Measurements from ENCODE around the gene RC3H2. TPM values are rescaled to one million over a fixed set of nuclear protein-coding genes. Genes with fewer than 3 reads are reported as not detected.
"Not testable (repeated sequence)": the region's sequence is repeated elsewhere in the genome, so short reads cannot be mapped to it uniquely, and the experiment has no call there.

RC3H2 gene
- polyA plus RNA-seq, 4 donors, result 35.7 to 44.6 (median 43.7) TPM

DNA sequence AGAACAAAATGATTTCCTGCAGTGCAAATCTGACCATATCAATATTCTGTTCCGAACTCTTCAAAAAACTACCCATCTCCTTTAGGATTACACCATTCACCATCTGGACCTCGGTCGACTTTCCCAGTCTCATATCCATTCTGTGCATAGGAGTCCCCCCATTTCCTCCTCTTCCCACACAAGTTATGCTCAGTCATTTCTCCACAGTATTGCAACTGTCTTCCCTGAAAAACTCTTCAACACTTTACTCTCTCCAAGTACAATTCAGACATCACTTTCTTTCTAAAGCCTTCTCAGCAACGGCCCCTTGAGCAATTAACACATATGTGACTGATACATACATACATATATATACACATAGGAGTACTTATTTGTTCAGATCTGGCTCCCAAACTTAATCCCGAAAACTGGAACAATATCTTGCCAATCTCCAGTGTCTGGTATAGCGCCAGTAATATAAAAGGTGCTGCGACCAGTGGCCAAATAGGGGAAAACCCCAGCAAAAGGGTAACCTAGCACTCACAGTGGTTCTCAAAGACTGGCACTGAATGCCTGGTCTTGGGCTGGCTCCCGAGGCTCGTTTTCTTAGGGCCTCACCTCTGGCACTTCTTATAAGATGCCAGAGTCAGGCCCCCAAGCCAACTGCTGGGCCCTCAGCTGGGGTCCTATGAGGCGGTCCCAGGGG lies 25.5 kb upstream of the RC3H2 start:
- no peak for DNase-seq (ENCODE audit: low read depth in 4 of 4, low spot score in 3 of 4)

DNA sequence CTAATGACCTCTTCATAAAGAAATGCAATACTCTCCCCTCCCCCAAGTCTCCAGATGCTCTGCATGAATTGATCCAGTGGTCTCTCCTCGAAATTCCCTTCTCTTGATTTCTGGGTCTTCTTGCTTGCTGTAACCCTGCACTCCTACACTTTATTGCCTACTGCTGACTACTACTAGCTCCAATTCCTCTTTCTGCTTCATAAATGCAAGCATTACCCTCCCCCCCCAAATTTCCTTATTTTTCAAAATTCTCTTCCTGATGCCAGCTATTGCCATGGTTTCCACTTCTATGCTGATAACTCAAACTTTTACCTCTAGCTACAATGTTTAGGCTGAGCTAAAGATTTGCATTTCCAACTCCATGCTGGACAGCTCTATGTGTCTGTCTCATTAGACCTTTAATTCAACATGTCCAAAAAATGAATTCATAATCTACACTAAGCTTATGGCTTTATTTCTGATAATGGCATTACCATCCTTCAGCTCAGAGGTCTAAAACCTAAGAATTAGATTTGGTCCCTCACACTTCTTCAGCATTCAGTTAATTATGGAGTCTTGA lies 24.7 kb upstream of the RC3H2 start:
- no peak for DNase-seq (ENCODE audit: low read depth in 4 of 4, low spot score in 3 of 4)

GRCh38 chr9:122923947-122924346 lies 18.8 kb upstream of the RC3H2 start:
- no peak for DNase-seq (ENCODE audit: low read depth in 4 of 4, low spot score in 3 of 4)

- DNase-seq (ENCODE audit: low read depth in 4 of 4, low spot score in 3 of 4), result no peak
Measured at GRCh38 chr9:122922713-122923112, 17.6 kb upstream of the RC3H2 start.

DNA sequence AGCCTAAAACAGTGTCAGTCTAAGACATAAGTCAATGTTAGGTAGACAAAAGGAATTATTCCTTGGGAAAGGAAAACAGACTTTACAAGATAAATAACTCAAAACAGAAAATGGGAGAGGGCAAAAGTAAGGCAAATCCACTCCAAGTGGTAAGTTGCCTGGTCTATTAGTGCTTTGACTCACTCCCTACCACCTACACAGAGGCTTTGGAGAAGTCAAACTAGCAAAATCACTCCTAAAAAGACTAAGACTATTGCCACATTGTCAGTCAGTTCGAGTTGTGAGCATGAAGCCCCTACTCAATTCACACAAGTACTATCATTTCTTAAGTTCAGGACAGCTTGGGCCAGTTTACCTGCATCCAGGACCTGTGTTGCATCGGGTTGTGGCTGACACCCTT lies 13.2 kb upstream of the RC3H2 start:
- DNase-seq (ENCODE audit: low read depth in 4 of 4, low spot score in 3 of 4), result no peak

DNA sequence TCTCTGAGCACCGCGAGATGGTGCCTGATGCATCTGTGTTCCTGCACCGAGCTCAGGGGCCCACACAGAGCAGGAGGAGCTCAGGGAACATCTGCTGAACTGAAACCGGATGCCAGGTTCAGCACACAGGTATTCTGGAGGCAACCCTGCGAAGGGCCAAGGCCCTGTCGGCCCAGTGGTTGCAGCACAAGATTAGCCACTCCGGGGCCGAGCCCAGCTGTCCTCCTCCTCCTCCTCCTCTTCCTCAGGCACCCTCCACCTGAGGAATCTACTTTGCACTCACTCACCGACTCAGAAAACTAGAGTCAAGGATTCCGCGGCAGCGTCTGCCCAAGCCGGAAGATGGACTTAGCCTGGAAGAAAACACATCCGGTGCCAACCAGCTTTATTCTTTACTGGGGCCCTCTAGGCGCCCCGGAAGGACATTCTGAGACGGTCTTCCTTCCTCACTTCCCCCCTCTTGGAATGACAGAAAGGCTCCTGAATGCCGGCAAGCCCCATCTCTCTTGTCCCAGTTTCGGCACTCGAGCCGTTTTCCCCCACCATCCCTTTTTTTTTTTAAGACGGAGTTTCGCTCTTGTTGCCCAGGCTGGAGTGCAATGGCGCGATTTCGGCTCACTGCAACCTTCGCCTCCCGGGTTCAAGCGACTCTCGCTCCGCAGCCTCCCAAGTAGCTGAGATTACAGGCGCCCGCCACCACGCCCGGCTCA lies 8.0 kb upstream of the RC3H2 start, which contains the start of gene ZBTB6:
TSS of gene ZBTB6 (minus strand) at position 360 of the 710 bp plus-strand sequence. CDS start 1,251 bp downstream, outside the sequence.
- peak; percentile 67 to 77 (median 72) for DNase-seq (ENCODE audit: low read depth in 4 of 4, low spot score in 3 of 4)

DNA sequence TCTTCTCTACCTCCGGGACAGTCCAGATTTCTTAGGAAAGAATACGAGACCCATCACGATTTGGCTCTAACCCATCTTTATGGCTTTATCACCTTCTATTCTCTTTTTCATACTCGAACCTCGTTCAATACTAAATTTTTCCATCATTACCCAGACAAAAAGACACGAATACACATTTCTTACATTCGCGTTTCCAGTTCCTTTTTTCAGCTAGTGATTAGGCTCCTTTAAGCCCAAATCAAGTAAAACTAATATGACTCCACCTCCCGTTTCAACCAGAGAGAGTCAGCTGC lies 7.5 kb upstream of the RC3H2 start:
- no peak for DNase-seq (ENCODE audit: low read depth in 4 of 4, low spot score in 3 of 4)

DNA sequence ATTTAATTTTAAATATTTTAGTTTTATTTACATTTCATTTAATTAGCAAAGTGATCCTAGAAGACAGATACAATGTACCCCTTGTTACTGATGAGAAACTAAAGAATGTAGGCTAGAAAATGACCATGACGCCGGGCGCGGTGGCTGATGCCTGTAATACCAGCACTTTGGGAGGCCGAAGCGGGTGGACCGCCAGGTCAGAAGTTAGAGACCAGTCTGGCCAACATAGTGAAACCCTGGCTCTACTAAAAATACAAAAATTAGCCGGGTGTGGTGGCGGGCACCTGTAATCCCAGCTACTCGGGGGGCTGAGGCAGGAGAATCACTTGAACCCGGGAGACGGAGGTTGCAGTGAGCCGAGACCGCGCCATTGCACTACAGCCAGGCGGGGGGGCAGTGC lies 963 bp upstream of the RC3H2 start:
- not testable (repeated sequence) for DNase-seq (ENCODE audit: low read depth in 4 of 4, low spot score in 3 of 4)

DNA sequence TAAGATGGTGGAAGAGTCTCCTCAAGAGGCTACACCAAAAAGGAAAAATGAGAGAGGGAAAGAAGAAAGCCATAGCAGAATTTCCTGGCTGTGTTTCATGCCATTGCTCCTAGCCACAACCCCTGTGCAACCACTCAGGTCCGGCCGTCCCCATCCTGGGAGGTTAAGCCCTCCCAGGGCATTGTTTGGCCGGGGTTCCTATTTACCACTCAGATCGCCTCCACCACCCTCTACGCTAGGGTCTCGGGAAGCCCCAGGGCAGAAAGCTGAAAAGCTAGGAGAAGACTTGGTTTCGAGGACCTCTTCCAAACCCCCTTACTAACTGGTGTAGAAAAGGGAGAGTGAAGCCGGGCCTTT lies 715 bp downstream of the RC3H2 start:
- peak in 2 of 4 donors; percentile 31 to 39 for DNase-seq (ENCODE audit: low read depth in 4 of 4, low spot score in 3 of 4)

- no peak for DNase-seq (ENCODE audit: low read depth in 4 of 4, low spot score in 3 of 4)
Measured at GRCh38 chr9:122900791-122901190, 4.4 kb downstream of the RC3H2 start.

DNA sequence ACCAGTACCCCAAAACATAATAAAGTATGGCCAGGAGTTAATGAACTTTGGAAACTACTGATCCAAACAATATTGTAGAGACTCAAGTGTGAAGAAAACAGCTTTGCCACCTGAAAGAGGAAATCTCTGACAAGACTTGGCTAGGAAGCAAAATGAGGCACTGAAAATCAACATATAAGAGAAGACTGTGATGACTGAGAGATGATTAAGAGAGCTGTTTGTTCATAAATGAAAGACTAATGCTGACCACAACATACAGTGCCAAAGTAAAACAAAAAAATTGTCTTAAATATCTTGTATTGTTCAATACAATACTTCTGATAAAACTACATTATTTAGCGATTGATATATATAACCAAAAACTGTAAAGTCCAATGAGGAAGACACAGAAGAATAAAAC lies 7.2 kb downstream of the RC3H2 start:
- DNase-seq (ENCODE audit: low read depth in 4 of 4, low spot score in 3 of 4), result no peak

- DNase-seq (ENCODE audit: low read depth in 4 of 4, low spot score in 3 of 4), result no peak
Measured at GRCh38 chr9:122888480-122888879, 16.7 kb downstream of the RC3H2 start.

GRCh38 chr9:122883125-122883524 lies 22.0 kb downstream of the RC3H2 start:
- DNase-seq (ENCODE audit: low read depth in 4 of 4, low spot score in 3 of 4), result no peak

- no peak for DNase-seq (ENCODE audit: low read depth in 4 of 4, low spot score in 3 of 4)
Measured at GRCh38 chr9:122879443-122879842, 25.7 kb downstream of the RC3H2 start.

GRCh38 chr9:122875523-122875922 lies 29.6 kb downstream of the RC3H2 start:
- DNase-seq (ENCODE audit: low read depth in 4 of 4, low spot score in 3 of 4), result no peak

GRCh38 chr9:122867276-122867675 lies 37.9 kb downstream of the RC3H2 start:
- not testable (repeated sequence) for DNase-seq (ENCODE audit: low read depth in 4 of 4, low spot score in 3 of 4)

GRCh38 chr9:122866079-122866478 lies 39.1 kb downstream of the RC3H2 start:
- DNase-seq (ENCODE audit: low read depth in 4 of 4, low spot score in 3 of 4), result no peak

DNA sequence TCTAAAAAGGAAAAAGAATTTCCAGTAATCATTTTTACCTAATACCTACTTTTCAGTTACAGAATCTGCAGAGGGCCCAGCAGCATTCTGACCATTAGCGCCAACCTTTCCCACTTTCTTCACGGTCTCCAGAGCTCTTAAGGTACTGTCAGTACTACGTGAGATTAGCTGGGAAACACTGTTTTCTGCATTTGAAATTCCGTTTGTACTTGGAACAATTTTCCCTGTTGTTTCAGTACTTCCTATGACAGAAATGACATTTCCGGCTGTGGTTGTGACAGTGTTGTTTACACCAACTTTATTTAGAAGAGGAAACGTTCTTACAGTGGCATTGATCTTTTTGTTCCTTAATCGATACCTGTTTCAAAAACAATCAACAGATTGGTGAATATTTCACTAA lies 39.9 kb downstream of the RC3H2 start:
- no peak for DNase-seq (ENCODE audit: low read depth in 4 of 4, low spot score in 3 of 4)

DNA sequence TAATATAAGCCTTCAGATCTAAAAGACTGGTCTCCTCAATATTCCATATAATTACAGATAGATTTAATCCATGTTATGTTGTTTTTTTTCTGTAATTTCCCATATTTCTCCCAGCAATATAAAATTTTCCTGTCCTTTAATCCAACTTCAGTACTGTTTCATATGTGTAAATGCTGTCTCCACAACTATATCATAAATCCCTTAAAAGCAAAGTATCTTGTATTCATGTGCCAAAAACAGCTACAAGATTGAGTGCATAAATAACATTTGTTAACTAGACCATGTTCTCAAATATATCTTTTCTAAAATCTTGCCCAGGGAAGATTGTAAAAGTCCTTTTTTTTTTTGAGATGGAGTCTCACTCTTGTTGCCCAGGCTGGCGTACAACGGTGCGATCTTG lies 41.8 kb downstream of the RC3H2 start:
- no peak for DNase-seq (ENCODE audit: low read depth in 4 of 4, low spot score in 3 of 4)

DNA sequence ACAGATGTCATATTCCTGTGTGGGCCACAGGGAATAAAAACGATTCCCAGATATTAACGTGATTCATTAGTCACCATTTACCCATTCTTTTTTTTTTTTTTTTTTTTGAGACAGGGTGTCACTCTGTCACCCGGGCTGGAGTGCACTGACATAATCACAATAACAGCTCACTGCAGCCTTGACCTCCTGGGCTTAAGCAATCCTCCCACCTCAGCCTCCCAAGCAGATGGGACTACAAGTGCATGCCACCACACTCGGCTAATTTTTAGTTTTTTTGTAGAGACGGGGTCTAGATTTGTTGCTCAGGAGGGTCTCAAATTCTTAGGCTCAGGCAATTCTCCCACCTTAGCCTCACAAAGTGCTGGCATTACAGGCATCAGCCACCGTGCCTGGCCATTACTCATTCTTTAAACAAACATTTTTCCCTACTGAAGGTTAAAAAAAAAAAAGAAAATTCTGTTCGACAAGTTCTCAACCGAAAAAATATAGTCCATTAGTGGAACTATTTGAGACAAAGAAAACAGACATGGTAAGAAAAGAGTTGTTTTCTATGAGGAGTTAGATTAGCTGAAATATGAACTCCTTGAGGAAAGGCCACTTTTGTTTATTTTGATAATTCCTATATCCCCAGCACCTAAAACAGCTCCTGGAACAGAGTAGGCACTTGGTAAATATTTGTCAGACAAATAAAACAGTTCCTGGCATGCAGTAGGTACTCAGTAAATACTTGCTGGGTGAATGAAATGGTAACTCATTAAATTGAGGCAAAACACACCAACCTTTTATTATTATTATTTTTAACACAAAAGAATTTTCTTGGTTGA lies 44.6 kb downstream of the RC3H2 start:
- DNase-seq (ENCODE audit: low read depth in 4 of 4, low spot score in 3 of 4), result no peak

- no peak for DNase-seq (ENCODE audit: low read depth in 4 of 4, low spot score in 3 of 4)
Measured at GRCh38 chr9:122857815-122858214, 47.3 kb downstream of the RC3H2 start.

Measured in left renal pelvis (tissue), 4 donors.